IPS DF 19.7 (cell line): ENCODE measurements around the gene FLRT3.

Source experiments
- DNase-seq: peaks from one replicate; pipeline ENCODE4 v3.0.0-alpha.2; 2013; ENCODE audit warnings: low read depth, low spot score

FLRT3 gene

DNA sequence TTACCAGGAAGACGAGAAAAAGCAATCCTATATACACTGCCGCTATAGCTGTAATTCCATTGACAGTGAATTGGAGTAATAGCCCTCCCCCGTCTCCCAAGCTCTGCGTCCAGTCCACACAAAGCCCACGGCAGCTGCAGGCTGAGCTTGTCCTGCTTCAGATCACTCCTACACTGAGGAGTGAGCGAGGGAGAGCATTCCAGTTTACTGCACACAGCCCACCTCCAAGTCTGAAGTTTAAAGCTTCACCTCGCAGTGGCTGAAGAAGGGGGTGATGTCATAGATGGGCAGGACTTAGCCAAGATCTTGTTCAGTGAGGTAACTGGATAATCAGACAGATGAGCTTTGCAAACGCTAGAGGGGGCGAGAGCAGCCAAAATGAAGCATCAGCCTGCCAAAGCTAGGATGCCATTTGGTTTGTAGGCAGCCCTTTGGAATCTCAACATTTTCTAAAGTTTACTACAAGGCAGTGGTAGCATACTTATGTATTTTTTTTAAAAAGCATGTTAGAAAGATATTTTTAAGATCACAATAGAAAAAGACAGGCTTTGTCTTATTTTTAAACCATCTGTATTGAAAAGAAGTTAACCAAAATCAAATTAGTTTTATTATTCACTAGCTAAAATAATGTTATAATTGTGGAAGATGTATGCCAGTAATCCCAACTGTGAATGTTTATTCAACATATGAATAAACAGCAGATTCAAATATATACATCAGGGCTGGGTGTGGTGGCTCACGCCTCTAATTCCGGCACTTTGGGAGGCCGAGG lies at the start of gene FLRT3:
Gene FLRT3 (minus strand): TSS at position 213 of the 772 bp plus-strand sequence. CDS start 10,106 bp downstream, outside the sequence.
- DNase-seq: peak; percentile 83

DNA sequence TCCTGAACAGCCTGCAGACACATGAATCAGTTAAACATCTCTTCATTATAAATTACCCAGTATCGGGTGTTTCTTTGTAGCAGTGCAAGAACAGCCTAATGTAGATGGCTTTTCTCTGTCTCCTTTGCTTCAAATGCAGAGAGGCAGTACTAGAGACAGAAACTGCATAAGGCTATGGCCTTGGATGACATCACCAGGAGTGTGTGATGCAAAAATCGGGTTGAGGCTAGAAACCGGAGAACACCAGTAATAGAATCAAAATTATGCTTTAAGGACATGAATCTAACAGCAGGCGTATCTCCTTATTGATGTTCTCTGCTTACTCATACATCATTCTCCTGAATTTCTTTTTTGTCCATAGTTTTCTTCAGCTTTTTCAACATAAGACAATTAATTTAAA lies 49.3 kb upstream of the FLRT3 start:
- DNase-seq: no peak

DNA sequence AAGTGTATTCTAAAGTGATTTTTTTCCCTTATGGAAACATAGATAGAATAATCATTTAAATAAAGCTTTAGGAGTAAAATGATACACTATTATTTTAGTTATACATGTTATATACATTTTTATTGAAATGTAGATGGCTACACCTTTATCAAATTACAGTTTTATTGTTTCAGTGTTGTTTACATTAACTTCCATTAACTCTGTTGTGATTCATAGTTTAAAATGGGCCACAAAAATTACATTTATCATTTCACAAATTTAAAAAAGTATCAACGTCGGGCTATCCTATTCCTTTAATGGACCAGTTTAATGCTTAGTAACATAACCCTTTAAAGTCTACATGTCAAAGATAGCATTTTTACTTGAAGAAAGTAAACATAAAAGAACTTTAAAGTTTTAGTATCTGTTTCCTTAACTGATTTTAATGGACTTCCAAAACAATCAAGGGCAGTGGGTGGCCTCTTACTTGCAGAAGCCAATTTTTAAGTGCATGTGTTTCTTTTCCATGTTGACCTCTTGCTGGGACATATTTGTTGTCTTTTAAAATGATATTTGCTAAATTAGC lies 47.8 kb upstream of the FLRT3 start:
- DNase-seq: no peak

DNA sequence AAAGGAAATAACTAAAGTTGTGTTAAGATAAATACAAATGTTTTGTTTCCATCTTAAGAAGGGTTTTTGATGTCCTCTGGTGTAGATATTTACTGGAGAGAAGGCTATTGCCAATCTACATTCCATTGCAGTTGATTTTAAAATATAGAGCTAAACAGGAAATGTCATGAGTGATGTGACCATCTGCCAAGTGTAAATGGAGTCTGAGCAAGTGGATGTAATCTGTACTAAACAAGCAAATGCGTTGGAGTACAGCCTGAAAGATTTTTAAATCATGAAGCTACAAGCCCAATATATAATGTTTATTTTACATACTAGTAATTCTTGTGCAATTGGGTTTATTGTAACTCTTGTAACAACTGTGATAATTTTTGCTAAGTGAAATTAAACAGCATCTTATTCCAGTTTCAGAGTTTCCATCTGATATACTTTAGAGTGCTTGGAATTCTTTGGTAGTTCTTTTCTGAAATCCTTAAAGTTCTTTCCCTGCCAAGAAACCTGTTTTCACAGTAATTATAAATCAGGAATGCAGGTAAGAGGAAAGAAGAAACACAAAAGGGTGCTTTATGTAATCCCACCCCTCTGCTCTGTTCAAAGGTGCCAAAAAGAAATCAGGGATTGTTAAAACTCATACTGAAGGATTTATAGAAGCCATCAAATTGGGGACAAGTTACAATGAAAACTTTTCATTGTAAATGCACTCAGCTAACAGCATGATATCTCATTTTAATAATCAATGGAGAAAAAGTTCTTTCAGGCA lies 47.2 kb upstream of the FLRT3 start:
- no peak for DNase-seq

DNA sequence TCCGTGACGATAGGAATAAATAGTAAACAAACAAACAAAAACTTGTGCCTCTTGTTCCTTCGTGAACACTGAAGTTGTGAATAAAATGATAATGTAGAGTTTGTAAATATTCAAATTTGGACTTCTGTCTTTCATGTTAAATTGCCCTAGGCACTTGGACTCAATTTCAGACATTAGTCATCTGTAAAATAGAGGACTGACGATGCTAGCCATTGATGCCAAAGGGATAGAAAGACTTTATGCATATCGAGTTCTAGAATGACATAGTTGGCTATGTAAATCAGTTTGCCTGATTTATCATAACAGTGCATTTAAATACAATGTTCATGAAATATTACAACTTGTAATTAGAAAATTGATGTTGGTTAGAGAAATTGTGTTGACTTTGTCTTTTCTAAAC lies 45.9 kb upstream of the FLRT3 start:
- DNase-seq: no peak

DNA sequence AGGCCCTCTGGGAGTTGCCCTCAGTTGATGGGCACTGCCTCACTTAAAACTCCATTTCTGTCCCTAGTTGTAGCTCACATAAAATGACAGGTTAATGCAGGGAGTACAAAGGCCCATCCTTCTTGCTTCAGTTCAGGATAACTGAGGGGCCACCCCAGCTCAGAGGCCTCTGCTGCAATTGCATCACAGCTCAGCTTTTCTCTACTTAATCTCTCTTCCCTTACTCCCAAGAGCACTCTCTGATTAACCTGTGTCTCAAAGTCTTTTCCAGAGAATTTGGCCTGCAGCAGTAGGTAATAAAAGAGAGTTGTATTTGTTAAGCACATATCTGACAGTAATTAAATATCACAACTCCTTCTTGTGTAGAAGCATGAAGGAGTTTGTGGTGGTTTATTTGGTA lies 40.9 kb upstream of the FLRT3 start:
- no peak for DNase-seq

DNA sequence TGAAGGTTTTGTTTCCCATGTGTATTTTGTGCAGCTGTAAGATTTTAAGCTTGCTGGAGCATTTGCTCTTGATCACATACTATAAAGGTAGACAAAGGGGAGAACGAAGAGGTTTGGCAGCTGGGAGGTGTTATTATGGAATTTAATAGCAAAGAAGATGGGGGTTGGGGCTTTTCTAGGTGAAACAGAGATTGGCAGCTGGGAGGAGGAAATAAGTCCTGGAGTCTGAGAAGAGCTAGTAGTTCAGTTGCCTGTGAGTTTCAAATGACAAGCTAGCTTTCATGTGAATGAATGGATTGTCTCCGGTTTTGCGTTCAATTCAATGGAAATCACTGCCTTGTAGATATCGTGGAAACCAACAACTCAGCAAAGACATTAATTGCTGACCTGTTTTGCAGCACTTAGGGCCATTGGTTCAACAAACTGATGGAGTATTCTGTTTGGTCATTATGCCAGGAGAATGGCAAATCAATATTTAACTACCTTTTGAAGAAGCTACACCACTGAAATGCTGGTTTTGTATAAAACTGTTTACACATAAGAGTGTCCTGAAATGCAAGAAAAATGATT lies 38.1 kb upstream of the FLRT3 start:
- no peak for DNase-seq

DNA sequence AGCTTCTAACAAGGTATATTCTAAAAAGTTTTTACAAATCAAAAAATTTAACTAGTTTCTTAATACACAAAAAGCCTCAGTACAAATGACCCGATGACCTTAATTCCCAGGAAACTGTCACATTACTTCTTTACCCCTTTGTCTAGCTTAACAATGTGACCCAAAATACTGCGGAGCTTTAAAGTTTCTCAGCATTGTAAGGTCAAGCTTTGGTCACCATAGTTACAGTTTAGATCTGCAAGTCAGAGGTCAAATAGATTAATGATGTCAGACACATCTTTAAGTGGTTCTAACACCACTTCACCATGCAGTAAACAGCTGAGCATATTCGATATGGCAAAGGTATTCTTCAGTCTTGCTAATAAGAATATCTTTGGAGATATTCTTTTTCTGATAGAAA lies 36.8 kb upstream of the FLRT3 start:
- DNase-seq: no peak

DNA sequence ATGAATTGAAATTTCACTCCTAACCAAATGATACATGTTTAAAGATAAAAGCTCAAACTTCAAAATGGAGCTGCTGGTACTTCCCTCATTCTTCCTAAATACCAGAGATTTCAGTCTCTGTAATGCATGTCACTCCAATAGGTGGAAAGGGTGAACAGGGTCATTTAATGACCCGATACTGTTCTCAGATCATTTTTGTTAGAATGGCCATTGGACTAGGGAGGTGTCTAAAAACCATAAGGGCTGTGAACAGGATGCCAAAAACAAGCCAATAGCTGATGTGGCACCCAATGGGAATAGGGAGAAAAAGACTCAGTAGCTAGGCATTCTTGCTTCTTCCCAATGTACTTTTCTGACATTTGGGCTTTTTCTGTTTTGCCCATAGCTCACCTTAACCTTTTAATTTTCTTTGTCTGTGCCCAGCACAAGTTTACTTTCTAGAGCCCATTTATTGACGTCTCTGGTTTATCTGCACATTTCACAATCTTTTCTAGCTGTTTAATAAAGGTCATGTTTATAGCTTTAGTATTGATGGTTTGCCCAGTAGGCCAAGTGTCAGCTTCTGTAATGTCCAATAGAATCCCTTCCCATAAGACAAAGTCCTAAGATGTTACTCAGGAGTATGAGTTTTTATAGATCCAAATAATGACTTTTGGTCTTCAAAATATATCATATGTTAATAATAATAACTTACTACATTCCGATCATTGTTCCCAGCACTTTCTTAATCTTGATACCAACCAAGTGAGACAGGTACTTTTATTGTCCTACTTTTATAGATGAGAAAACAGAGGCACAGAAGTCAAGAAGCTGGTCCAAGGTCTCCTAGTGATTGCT lies 24.3 kb upstream of the FLRT3 start:
- DNase-seq: no peak

DNA sequence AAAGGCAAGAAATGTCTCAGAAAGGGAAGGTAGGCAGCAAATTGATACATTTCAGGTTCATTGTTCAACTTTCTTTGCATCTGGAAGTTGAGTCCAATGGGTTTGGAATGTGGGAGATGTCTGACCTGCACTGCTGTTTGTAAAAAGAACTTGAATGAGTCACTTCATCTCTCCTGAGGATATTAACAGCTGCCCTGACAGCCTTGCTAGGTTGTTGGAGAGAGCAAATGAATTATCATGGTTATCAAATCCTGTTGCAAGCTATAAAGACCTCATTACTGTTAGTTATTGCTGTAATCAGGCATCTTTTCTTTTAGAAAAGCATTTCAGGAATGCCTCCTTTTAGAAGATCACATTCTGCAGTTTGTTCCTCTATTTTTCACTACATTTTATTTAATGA lies 23.0 kb upstream of the FLRT3 start:
- no peak for DNase-seq

DNA sequence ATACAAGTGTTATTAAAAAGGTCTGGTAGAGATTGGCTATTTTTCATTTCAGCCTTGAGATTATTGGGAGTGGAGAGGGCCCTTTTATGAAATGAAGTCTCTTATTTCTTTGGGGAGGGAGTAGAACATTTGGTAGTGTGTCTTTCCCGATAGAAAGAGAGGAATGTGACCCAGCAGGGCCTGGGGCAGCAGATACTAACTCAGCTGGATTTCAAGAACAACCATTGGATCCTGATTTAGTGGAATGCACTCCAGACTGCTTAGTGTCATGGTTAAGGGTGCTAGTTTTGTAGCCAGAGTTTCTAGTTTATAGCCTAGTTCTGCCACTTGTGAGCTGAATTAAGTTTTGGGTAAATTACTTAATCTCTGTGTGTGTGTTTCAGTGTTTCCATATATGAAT lies 18.4 kb upstream of the FLRT3 start:
- no peak for DNase-seq

DNA sequence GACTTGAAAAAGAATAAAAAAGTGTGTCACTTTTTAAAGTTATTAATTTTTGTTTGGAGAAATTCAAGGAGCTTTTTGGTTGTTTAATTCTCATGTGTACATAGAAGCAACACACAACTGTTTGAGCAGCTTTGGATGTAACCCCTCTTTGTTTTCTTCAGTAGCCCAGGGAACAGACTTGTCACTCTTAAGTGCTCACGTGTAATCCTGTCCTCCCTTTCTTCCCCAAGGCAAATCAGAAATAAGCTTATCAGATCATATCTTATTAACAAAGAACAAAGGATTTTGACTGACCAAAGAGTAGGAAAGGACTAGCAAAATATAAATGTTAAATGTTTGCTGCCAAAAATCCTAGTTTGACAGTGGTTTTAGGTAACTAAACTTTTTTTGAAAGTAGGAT lies 7.3 kb upstream of the FLRT3 start:
- DNase-seq: no peak

DNA sequence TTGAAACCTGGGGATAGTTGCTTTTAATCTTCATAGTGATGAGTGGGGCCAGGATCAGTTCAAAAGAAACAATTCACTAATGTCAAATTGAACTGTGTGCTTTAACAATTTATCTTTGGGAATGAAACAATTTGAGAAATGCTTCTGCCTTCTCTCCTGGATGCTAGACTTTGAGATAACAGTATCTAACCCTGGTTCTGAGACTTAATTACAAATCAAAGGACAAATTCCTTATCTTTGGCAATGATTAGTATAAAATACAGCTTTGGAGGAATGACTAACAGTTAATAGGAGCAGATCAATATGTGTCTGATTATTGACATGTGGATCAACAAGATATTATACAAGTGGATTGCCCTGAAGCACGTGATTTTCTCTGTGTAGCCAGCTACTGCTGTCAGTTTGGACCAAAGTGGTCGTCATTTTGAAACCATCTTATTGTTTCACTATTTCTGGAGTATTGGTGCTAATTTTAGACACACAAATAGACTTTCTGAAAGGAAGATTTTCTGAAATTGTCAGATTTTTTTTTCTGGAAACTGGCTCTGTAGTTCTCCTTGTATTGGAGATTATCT lies 6.2 kb upstream of the FLRT3 start:
- no peak for DNase-seq

DNA sequence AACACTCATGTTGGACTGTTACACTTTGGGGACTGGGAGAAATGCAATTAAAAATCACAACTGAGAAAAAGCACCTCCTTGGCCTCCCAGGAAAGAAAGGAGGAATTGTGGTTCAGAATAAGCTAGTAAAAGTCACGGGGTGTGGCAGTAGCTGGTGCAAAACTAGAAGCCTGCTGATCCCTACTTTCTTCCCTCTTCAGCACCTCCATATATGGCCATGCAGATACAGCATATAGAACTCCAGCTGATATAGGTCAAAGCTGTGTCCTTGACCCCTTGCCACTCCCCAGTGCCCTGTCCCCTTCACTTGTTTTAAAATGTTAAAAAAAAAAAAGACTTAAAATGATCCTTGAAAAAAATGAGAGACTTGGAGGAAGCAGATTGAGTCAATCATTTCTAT lies 5.5 kb upstream of the FLRT3 start:
- no peak for DNase-seq

DNA sequence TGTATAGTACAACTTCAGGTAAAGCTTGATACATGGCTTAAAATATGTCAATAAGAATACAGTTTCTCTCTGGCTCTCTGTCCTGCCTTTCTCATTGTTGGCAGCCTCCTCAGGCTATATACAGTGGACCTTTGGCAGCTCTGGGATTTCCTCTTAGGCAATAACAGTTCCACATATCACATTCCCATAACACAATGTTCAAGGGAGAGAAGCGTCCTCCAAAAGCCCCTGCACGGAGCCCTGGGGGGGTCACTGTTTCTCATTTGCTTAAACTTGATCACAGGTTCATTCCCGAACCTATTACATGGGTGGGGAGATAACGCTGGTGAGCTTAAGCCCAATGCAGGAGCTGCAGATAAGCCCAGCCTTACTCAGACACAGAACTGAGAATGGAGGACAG lies 4.4 kb upstream of the FLRT3 start:
- no peak for DNase-seq

DNA sequence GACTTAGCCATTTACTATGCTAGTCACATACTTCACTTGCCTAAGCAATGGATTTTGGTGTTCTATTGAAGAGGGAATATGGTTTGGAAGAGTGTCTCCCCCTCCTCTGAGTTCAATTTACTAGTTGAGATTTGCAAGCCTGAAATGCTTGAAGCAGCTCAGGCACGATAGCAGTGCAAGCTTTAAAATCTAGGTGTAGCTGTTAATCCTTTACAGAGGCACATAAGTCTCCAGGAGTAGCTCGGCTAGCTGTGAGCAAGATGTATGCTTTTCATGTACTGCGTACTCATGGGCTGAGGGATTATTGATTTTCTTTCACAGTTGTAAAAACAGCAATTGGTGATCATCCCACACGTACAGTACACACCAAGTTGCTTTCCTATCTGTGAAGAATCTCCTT lies 726 bp downstream of the FLRT3 start:
- no peak for DNase-seq

DNA sequence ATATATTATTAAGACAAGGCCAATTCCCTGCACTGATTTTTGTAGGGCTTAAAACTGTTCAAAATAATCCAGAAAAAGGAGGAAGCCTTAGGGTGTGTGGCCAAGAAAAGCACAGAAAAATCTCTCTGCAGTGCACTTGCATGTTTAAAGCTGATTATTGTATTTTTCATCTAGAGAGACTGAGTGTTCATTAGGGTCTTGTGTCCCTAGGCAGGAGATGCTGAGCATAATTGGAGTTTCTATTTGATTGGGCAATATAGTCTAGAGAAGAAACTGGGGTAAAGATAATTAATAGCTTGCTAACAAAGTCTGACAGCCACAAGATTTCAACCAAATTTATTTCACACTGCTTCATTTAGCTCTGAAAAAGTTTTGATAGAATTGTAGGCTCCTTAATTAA lies 2.4 kb downstream of the FLRT3 start:
- DNase-seq: no peak

DNA sequence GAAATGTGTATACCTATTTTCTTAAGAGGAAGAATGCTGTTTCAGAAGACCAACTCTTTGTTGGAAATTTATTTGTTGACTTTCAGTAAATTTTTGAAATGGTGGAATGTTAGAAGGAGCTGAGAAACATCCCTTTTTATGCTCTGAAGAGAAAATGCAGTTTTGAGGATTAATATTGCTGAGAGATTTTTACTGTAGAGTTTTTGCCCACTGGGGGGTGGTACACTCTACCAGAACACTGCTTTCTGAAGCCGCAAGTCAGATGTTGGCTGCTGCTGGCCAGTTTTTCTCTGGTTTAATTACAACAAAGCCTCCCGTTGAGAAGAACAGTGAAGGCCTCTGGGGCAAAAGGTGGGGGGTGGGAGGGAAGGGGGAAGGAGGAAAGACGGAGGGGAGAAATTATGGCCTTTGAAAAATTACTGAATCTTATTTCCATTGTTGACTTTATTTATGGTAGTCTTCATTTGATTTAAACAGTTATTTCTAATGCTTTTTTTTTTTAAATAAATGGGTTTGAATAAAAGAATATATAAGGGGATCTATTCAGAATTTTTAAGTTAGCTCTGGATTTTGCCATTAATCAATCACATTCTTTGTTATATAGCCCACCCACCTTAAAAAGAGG lies 3.0 kb downstream of the FLRT3 start:
- no peak for DNase-seq

DNA sequence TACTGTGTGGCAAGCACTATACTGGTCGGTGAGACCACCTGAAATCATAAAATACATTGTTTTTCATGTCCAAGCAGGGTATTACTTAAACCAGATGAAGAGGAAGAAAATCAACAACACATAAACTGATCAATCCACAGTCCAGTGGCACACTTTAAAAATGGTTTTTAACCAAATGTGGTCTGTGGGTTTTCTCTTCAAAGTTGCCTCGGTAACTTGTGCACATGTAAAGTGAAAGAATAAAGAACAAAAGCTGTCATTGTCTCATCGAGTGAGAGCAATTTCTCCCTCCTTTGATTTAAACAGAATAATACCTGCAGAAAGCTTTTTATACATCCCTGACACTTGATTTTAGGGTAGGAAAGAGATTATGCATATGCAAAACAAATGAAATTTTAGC lies 3.7 kb downstream of the FLRT3 start:
- DNase-seq: no peak

DNA sequence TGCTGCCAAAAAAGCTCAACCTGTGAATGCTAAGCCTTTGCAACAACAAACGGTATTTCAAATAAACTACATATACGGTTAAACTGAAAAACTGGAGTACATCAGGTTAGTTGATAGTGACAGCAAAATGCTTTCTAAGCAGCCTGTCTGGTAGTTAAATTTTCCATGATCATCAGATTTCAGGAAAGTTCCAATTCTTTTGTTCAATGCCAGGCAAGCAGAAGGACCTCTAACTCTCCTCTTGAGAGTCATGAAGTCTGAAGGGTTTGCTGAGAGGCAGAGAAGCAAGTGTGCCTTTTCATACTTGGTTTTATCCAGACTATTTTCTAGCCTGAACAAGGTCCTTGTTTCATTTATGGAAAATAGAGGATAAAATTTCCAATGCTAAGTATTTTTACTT lies 4.5 kb downstream of the FLRT3 start:
- no peak for DNase-seq

DNA sequence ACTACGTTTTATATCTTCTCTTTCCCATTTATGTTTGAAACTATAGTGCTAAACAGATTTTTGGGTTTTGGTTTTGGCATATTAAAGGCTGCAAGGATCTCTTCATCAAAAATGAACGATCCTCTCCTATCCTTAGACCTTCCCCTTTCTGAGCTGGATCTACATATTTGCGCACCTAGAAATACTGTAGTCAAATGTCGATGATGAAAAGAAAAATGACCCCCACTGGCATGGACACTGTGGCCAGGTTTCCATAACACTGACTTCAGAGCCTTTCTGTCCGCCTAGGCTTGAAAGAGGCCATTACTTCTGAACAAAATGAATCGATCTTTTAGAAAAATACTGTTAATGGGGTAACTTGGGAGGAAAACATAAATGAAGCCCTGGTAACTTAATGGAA lies 5.8 kb downstream of the FLRT3 start:
- DNase-seq: no peak
